T-cell (primary cell): ENCODE results near the gene FTH1. TPM values are rescaled to one million over a fixed set of nuclear protein-coding genes. Genes with fewer than 3 reads are reported as not detected.

ENCODE experiments used
- ATAC-seq, 4 experiments: fragments of 200-7000 bp in 3 of 4; fragments of 150-1000 bp in 1 of 4; cut with Tn5 transposase; replicated peaks in 1 of 4; 1 replicate in 3 of 4; 2 replicates in 1 of 4; pipeline ENCODE4 v1.10.0; 2021; ENCODE audit warnings: moderate library complexity in 3 of 4, mild to moderate bottlenecking in 2 of 4, moderate number of reproducible peaks in 1 of 4
- CTCF ChIA-PET, 2 donors: fragments of 300-600 bp; sonication (Branson Sonifier 250); formaldehyde crosslinking; loops; one replicate each; lab custom pipeline; 2022; ENCODE audit warnings: antibody characterized with exemption in 2 of 2; lab: Charles Lee
- POLR2A ChIA-PET, 2 donors: fragments of 300-600 bp; sonication (Branson Sonifier 250); formaldehyde crosslinking; loops; one replicate each; lab custom pipeline; 2022; ENCODE audit warnings: antibody characterized with exemption in 2 of 2; lab: Charles Lee
- DNase-seq, 35 experiments: peaks; one replicate each; pipeline versions ENCODE4 v3.0.0 to v3.0.0-alpha.2; 2013 to 2023
- H3K27ac ChIP-seq: one replicate; pipeline ENCODE4 v1.5.1; 2013; ENCODE audit warnings: low read length
- H3K27me3 ChIP-seq, 2 experiments: replicated peaks in 1 of 2; 1 replicate in 1 of 2; 2 replicates in 1 of 2; pipeline versions ENCODE4 v1.6.1 to v1.7.0; 2013; ENCODE audit warnings: low read length in 1 of 2, mixed read lengths in 1 of 2; ENCODE audit not compliant: control insufficient read depth in 2 of 2, insufficient read depth in 2 of 2; ENCODE audit errors: extremely low read depth in 1 of 2
- H3K36me3 ChIP-seq, 2 donors: 1 replicate in 1 of 2; 2 replicates in 1 of 2; pipeline versions ENCODE4 v1.6.1 to v1.7.0; 2013; ENCODE audit warnings: low read length in 1 of 2; ENCODE audit not compliant: control insufficient read depth in 2 of 2, insufficient read depth in 1 of 2; ENCODE audit errors: extremely low read depth in 1 of 2
- H3K4me1 ChIP-seq, 2 experiments: 1 replicate in 1 of 2; 2 replicates in 1 of 2; pipeline versions ENCODE4 v1.6.1 to v1.7.0; 2013; ENCODE audit warnings: low read length in 2 of 2, mixed read lengths in 1 of 2; ENCODE audit not compliant: insufficient read depth in 2 of 2, control insufficient read depth in 1 of 2; ENCODE audit errors: extremely low read depth in 1 of 2
- H3K4me3 ChIP-seq, 2 donors: 1 replicate in 1 of 2; 2 replicates in 1 of 2; pipeline versions ENCODE4 v1.5.1 to v1.7.0; 2013; ENCODE audit warnings: mild to moderate bottlenecking in 2 of 2, low read length in 1 of 2, moderate library complexity in 1 of 2; ENCODE audit not compliant: control insufficient read depth in 1 of 2; ENCODE audit errors: extremely low read depth in 1 of 2
- H3K9me3 ChIP-seq: 2 replicates; pipeline ENCODE4 v1.7.0; 2013
- H3K27ac Mint-ChIP-seq, 2 donors: one replicate each; pipeline ENCODE4 v1.8.0; 2020 to 2021; ENCODE audit warnings: mild to moderate bottlenecking in 2 of 2, mixed read lengths in 2 of 2
- H3K27me3 Mint-ChIP-seq, 2 donors: one replicate each; pipeline ENCODE4 v1.8.0; 2021 to 2022; ENCODE audit warnings: mixed read lengths in 2 of 2
- H3K36me3 Mint-ChIP-seq: one replicate; pipeline ENCODE4 v1.8.0; 2021; ENCODE audit warnings: mixed read lengths
- H3K4me1 Mint-ChIP-seq, 3 donors: one replicate each; pipeline ENCODE4 v1.8.0; 2020 to 2022; ENCODE audit warnings: mixed read lengths in 3 of 3, mild to moderate bottlenecking in 1 of 3
- H3K4me3 Mint-ChIP-seq, 3 donors: one replicate each; pipeline ENCODE4 v1.8.0; 2020 to 2022; ENCODE audit warnings: mild to moderate bottlenecking in 3 of 3, mixed read lengths in 3 of 3, moderate library complexity in 3 of 3
- H3K9me3 Mint-ChIP-seq, 3 donors: one replicate each; pipeline ENCODE4 v1.8.0; 2020 to 2022; ENCODE audit warnings: mixed read lengths in 3 of 3
- WGBS: methylation state at CpG from one replicate; pipeline ENCODE4 v1.1.5; 2013; ENCODE audit warnings: missing lambda C conversion rate; ENCODE audit not compliant: insufficient coverage; 5-methylcytosine and 5-hydroxymethylcytosine counted together
- total RNA-seq, 35 experiments: library from RNA in 6 of 35; stranded (reverse) in 6 of 35; fragments of 120-200 nt in 1 of 35; gene quantifications; one replicate each; pipeline versions ENCODE4 v1.2.1 to v1.2.4 and lab custom pipeline; 2013 to 2026

The FTH1 gene
- 1,000 to 10,000 TPM in 2 of 5 donors, 100 to 1,000 TPM in 3; 575 to 1,574 (median 654) TPM for total RNA-seq
- total RNA-seq (2013) = 738 TPM
- total RNA-seq (lab: John Stamatoyannopoulos, UW) = 136 to 2,727 (median 535) reads per million in 29 experiments

- WGBS = 2% methylated on average over 85 of the region's 93 CpGs
- Histone ChIP-seq H3K9me3 (no peaks in the 10 kb centered on the region), H3K36me3 (peaks cover 4 to 19% of the 10 kb centered on the region in 2 donors), H3K4me3 (peak within 1 kb of the TSS; percentile 85 to 100), H3K27ac (peak within 1 kb of the TSS; percentile 91), H3K4me1 (peaks cover 31 to 52% of the 10 kb centered on the region in 2 experiments), H3K27me3 (no peaks in the 10 kb centered on the region)
- DNase-seq (peak; percentile 82 to 95 (median 89)), ATAC-seq (peak; percentile 81 to 92 (median 88))
- CTCF ChIA-PET = interaction anchor here (0.7 to 6.5 kb wide), 6 partner anchors 17 to 141 kb away, joined by 3 to 36 read pairs (median 5); partner anchors contain the start of gene BEST1 (in 1 of the 2)
- Mint-ChIP-seq H3K36me3 (peaks cover 32% of the 10 kb centered on the region), H3K4me1 (peaks cover 64 to 72% (median 67%) of the 10 kb centered on the region in 3 donors), H3K27ac (peak within 1 kb of the TSS; percentile 95 to 97), H3K9me3 (no peaks in the 10 kb centered on the region), H3K4me3 (peak within 1 kb of the TSS; percentile 93 to 94 (median 94)), H3K27me3 (no peaks in the 10 kb centered on the region)
- POLR2A ChIA-PET = interaction anchor here (0.5 to 5.4 kb wide), 14 partner anchors 10 to 683 kb away, joined by 3 to 84 read pairs (median 4); no protein-coding TSS in a partner anchor
These were observed at the start of gene FTH1 for GRCh38 chr11:61967116-61967923. Gene FTH1 (minus strand): TSS chr11:61967634. CDS start chr11:61967425, 209 bp downstream.

DNA sequence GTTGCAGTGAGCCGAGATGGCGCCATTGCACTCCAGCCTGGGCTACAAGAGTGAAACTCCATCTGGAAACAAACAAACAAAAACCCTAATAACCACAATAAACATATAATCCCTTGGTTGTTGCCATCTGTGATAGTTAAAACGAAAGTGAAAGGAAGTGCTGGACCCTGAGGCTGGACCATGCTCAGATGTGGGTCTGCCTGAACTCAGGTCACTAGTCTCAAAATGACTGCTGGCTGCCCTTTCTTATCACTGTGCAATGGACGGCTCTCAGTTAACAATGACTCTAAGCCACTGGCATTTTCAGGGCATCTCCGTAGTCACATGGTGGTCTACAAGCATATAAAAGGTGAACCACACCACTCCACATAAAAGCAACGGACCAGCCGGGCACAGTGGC, 48.2 kb upstream of the FTH1 start:
- H3K36me3 Mint-ChIP-seq = no peaks in the 10 kb centered on the region
- Histone ChIP-seq H3K27ac (no peak overlapping the region), H3K36me3 (no peaks in the 10 kb centered on the region), H3K27me3 (peaks cover 0 to 17% of the 10 kb centered on the region in 2 experiments), H3K4me3 (no peak overlapping the region), H3K9me3 (no peaks in the 10 kb centered on the region), H3K4me1 (no peaks in the 10 kb centered on the region)
- ATAC-seq = no peak
- peaks cover 0 to 1% (median 0%) of the 10 kb centered on the region in 3 donors for H3K9me3 Mint-ChIP-seq
- 65% methylated on average over 2 of the region's 7 CpGs for WGBS
- no peak for DNase-seq
- no peak overlapping the region for H3K27ac Mint-ChIP-seq
- no peaks in the 10 kb centered on the region for H3K27me3 Mint-ChIP-seq
- ChIA-PET POLR2A (no interaction called here), CTCF (no interaction called here)
- H3K4me1 Mint-ChIP-seq = peaks cover 0 to 4% (median 0%) of the 10 kb centered on the region in 3 donors
- H3K4me3 Mint-ChIP-seq = no peak overlapping the region

DNA sequence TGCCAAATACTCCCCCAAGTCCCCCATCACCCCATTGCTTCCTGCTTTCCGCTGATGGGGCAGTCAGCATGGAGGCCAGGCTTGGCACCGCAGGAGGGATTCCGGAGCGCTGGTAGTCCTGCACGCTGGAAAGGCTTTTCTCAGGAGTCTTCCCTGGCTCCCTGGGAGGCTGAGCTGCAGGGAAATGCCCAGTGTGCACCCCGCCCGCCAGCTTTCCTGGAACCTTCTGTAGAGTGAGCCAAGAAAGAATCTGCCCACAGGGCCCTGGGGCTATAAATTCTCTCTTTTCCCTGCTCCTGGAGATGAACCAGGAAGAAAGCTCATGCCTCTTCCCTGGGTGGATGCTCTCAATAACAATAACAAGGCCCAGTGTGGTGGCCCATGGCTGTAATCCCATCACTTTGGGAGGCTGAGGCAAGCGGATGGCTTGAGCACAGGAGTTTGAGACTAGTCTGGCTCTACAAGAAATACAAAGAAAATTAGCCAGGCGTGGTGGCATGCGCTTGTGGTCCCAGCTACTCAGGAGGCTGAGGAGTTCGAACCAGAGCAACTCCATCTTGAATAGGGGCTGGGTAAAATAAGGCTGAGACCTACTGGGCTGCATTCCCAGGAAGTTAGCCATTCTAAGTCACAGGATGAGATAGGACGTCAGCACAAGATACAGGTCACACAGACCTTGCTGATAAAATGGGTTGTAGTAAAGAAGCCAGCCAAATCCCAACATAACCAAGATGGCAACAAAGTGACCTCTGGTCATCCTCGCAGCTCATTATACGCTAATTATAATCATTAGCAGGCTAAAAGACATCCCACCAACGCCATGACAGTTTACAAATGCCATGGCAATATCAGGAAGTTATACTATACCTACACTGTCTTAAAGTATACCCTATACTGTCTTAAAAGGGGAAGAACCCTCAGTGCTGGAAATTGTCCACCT, 46.4 kb upstream of the FTH1 start:
- H3K9me3 ChIP-seq = no peaks in the 10 kb centered on the region
- DNase-seq (no peak), ATAC-seq (no peak)
- H3K4me3 Mint-ChIP-seq = no peak overlapping the region
- peaks cover 0 to 14% of the 10 kb centered on the region in 2 experiments for H3K27me3 ChIP-seq
- no peaks in the 10 kb centered on the region for H3K27me3 Mint-ChIP-seq
- H3K36me3 ChIP-seq = no peaks in the 10 kb centered on the region
- POLR2A ChIA-PET = no interaction called here
- 82% methylated on average over 13 of the region's 15 CpGs for WGBS
- H3K4me1 ChIP-seq = no peaks in the 10 kb centered on the region
- CTCF ChIA-PET = no interaction called here
- H3K36me3 Mint-ChIP-seq = no peaks in the 10 kb centered on the region
- no peak overlapping the region for H3K27ac Mint-ChIP-seq
- H3K4me1 Mint-ChIP-seq = no peaks in the 10 kb centered on the region
- no peaks in the 10 kb centered on the region for H3K9me3 Mint-ChIP-seq
- no peak overlapping the region for H3K27ac ChIP-seq
- H3K4me3 ChIP-seq = no peak overlapping the region

- WGBS = 69% methylated on average over 5 of the region's 5 CpGs
- Mint-ChIP-seq H3K4me3 (no peak overlapping the region), H3K27me3 (no peaks in the 10 kb centered on the region), H3K9me3 (no peaks in the 10 kb centered on the region), H3K4me1 (no peaks in the 10 kb centered on the region), H3K36me3 (no peaks in the 10 kb centered on the region), H3K27ac (no peak overlapping the region)
- Histone ChIP-seq H3K27me3 (peaks cover 0 to 14% of the 10 kb centered on the region in 2 experiments), H3K4me1 (no peaks in the 10 kb centered on the region), H3K9me3 (no peaks in the 10 kb centered on the region), H3K36me3 (no peaks in the 10 kb centered on the region), H3K27ac (no peak overlapping the region), H3K4me3 (no peak overlapping the region)
- ChIA-PET POLR2A (interaction anchor here in 1 of 2 donors (0.6 kb wide), 1 partner anchor 74 kb away, joined by 3 read pairs; no protein-coding TSS in a partner anchor), CTCF (no interaction called here)
- no peak for ATAC-seq
- no peak for DNase-seq
These were observed 45.5 kb upstream of the FTH1 start for GRCh38 chr11:62012832-62013461.

GRCh38 chr11:62012451-62012831, 45.0 kb upstream of the FTH1 start:
- no peaks in the 10 kb centered on the region for H3K4me1 ChIP-seq
- no peaks in the 10 kb centered on the region for H3K27me3 Mint-ChIP-seq
- 75% methylated on average over 3 of the region's 3 CpGs for WGBS
- no peak for ATAC-seq
- CTCF ChIA-PET = no interaction called here
- POLR2A ChIA-PET = interaction anchor here in 1 of 2 donors (0.6 kb wide), 1 partner anchor 75 kb away, joined by 3 read pairs; no protein-coding TSS in a partner anchor
- H3K27ac ChIP-seq = no peak overlapping the region
- no peaks in the 10 kb centered on the region for H3K36me3 Mint-ChIP-seq
- no peaks in the 10 kb centered on the region for H3K9me3 Mint-ChIP-seq
- no peak overlapping the region for H3K27ac Mint-ChIP-seq
- peaks cover 0 to 14% of the 10 kb centered on the region in 2 experiments for H3K27me3 ChIP-seq
- H3K36me3 ChIP-seq = no peaks in the 10 kb centered on the region
- no peak overlapping the region for H3K4me3 ChIP-seq
- no peak overlapping the region for H3K4me3 Mint-ChIP-seq
- DNase-seq = no peak
- no peaks in the 10 kb centered on the region for H3K4me1 Mint-ChIP-seq
- no peaks in the 10 kb centered on the region for H3K9me3 ChIP-seq
